HepG2 (cell line): ENCODE data around the gene KRT10. TPM values are rescaled to one million over a fixed set of nuclear protein-coding genes. Genes with fewer than 3 reads are reported as not detected.

Source experiments
- GABPB1 ChIP-seq: IDR thresholded peaks from 2 replicates; pipeline ENCODE4 v1.6.1; 2016; ENCODE audit warnings: mild to moderate bottlenecking, missing genetic modification reagents, moderate library complexity, missing compliant biosample characterization
- GATAD2A ChIP-seq: IDR thresholded peaks from 2 replicates; pipeline ENCODE4 v1.6.1; 2016
- KAT7 ChIP-seq: IDR thresholded peaks from 2 replicates; pipeline ENCODE4 v1.6.1; 2018; ENCODE audit warnings: borderline replicate concordance, missing compliant biosample characterization
- KDM2A ChIP-seq: sonication (generic); formaldehyde crosslinking; IDR thresholded peaks from 2 replicates; pipeline ENCODE4 v1.4.0; 2020; ENCODE audit warnings: low read depth, missing genetic modification reagents, borderline replicate concordance
- KDM5B ChIP-seq: sonication (generic); formaldehyde crosslinking; IDR thresholded peaks from 2 replicates; pipeline ENCODE4 v1.4.0; 2020; ENCODE audit warnings: missing genetic modification reagents, mild to moderate bottlenecking, borderline replicate concordance
- NFE2 ChIP-seq: sonication (generic); formaldehyde crosslinking; IDR thresholded peaks from 2 replicates; pipeline ENCODE4 v1.4.0; 2020; ENCODE audit warnings: missing genetic modification reagents
- POGZ ChIP-seq: sonication (generic); formaldehyde crosslinking; IDR thresholded peaks from 2 replicates; pipeline ENCODE4 v1.4.0; 2020; ENCODE audit warnings: mild to moderate bottlenecking, missing genetic modification reagents
- SALL1 ChIP-seq: sonication (generic); formaldehyde crosslinking; IDR thresholded peaks from 2 replicates; pipeline ENCODE4 v1.8.0; 2022; ENCODE audit warnings: mild to moderate bottlenecking, missing genetic modification reagents
- SCMH1 ChIP-seq: sonication (generic); formaldehyde crosslinking; IDR thresholded peaks from 2 replicates; pipeline ENCODE4 v1.9.0; 2021; ENCODE audit warnings: missing genetic modification reagents, mild to moderate bottlenecking, borderline replicate concordance
- SOX6 ChIP-seq, 2 experiments: fragments of 450-650 bp in 1 of 2; sonication (generic) in 1 of 2; formaldehyde crosslinking in 1 of 2; IDR thresholded peaks; 2 replicates each; pipeline versions ENCODE4 v1.4.0 to v1.6.1; 2017 to 2020; ENCODE audit warnings: antibody characterized with exemption in 1 of 2, mild to moderate bottlenecking in 1 of 2, missing genetic modification reagents in 1 of 2
- TFDP1 ChIP-seq: IDR thresholded peaks from 2 replicates; pipeline ENCODE4 v1.6.1; 2016; ENCODE audit warnings: missing compliant biosample characterization, missing genetic modification reagents, borderline replicate concordance
- ZBTB49 ChIP-seq: sonication (generic); formaldehyde crosslinking; IDR thresholded peaks from 2 replicates; pipeline ENCODE4 v1.4.0; 2020; ENCODE audit warnings: missing genetic modification reagents, borderline replicate concordance
- ZFY ChIP-seq: sonication (generic); formaldehyde crosslinking; IDR thresholded peaks from 2 replicates; pipeline ENCODE4 v1.4.0; 2020; ENCODE audit warnings: missing genetic modification reagents
- ZNF292 ChIP-seq: sonication (generic); formaldehyde crosslinking; IDR thresholded peaks from 2 replicates; pipeline ENCODE4 v1.8.1; 2022; ENCODE audit warnings: mild to moderate bottlenecking, low read depth, missing genetic modification reagents, borderline replicate concordance
- ZNF556 ChIP-seq: sonication (generic); formaldehyde crosslinking; IDR thresholded peaks from 2 replicates; pipeline ENCODE4 v1.4.0; 2020; ENCODE audit warnings: mild to moderate bottlenecking, missing genetic modification reagents, borderline replicate concordance
- polyA plus RNA-seq, 8 experiments: library from polyadenylated mRNA; depleted of rRNA in 3 of 8; stranded (reverse) in 7 of 8; unstranded in 1 of 8; fragments of >200 nt; fragmentation: Illumina TruSeq in 4 of 8; extraction: Trizol in 4 of 8; gene quantifications; 2 replicates each; pipeline versions ENCODE4 v1.2.1 to v1.2.3, GENCODE V29; 2011 to 2016; ENCODE audit warnings: low read depth in 4 of 8, missing spikeins in 1 of 8, mixed read lengths in 1 of 8; ENCODE audit not compliant: insufficient read depth in 1 of 8
- total RNA-seq, 5 experiments: library from RNA; depleted of rRNA; stranded (reverse); fragments of >200 nt; fragmentation: Illumina TruSeq; extraction: Trizol; gene quantifications; 2 replicates each; pipeline ENCODE4 v1.2.3, GENCODE V29; 2016; ENCODE audit warnings: low read depth in 1 of 5
- TF ChIP-seq, protein P1 (sequence below): sonication (generic); formaldehyde crosslinking; IDR thresholded peaks from 2 replicates; pipeline ENCODE4 v1.5.0; 2020; ENCODE audit warnings: mild to moderate bottlenecking, missing genetic modification reagents, borderline replicate concordance
- TF ChIP-seq, protein P2 (sequence below): sonication (generic); formaldehyde crosslinking; IDR thresholded peaks from 2 replicates; pipeline ENCODE4 v1.4.0; 2020; ENCODE audit warnings: missing genetic modification reagents

KRT10 gene
- total and polyA plus RNA-seq, 2 of the 13 experiments (the other 11 are each of a cell fraction or from before 2014, with no cell fraction given) = 25.1 to 27.5 TPM

DNA sequence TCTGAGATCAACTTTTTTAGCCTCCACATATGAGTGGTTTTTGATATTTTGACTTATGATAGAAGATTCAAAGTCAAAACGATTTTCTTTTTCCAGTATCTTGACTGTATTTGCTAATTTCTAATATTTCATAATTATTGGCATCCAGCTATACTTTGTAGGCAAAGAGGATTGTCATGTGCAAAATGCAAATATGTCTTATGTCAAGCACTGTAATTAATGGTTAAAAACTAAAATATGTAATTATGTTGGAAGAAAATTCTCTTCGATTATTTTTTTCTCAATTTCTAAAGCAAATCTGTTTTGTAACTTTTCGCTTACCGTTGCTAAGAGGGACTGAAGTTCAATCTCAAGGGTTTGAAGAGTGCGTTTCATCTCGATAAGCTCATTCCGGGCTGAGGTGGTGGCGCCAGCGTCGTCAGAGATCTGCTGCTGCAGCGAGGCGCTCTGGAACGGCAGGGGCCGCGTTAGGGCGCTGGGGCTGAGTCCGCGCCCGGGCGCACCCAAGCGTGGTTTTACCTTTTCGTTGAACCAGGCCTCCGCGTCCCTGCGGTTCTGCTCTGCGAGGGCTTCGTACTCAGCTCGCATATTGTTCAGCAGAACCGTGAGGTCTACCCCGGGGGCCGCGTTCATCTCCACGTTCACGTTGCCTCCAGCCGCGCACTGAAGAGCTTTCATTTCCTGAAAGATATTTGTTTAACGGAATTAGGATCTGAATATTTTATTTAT, 43.1 kb downstream of the KRT10 start (continued):
- TF ChIP-seq TFDP1 (0 out of 2 replicates have a peak, but pooled peaks have one; percentile 15), KDM5B (peak; percentile 40; the same call in 1 of the 2 replicates), SOX6 (IDR thresholded peaks at IDR 0.05) (no peak), SOX6 (CRISPR knock-in tag; IDR thresholded peaks at IDR 0.05) (peak; percentile 22; the same call in 1 of the 2 replicates), KAT7 (CRISPR knock-in tag) (no peak), ZNF292 (CRISPR knock-in tag) (peak; percentile 29; the same call in 1 of the 2 replicates), GABPB1 (CRISPR knock-in tag) (peak; percentile 40; the same call in 1 of the 2 replicates), ZNF556 (CRISPR knock-in tag) (peak; percentile 26; the same call in 1 of the 2 replicates), ZFY (CRISPR knock-in tag) (peak; percentile 30; the same call in 1 of the 2 replicates), ZBTB49 (CRISPR knock-in tag) (no peak), POGZ (CRISPR knock-in tag) (peak; percentile 55), SALL1 (peak; percentile 46; the same call in 1 of the 2 replicates), NFE2 (CRISPR knock-in tag) (no peak), KDM2A (CRISPR knock-in tag) (peak; percentile 58; the same call in 1 of the 2 replicates), GATAD2A (CRISPR knock-in tag) (0 out of 2 replicates have a peak, but pooled peaks have one; percentile 16), SCMH1 (CRISPR knock-in tag) (peak; percentile 81; the same call in 1 of the 2 replicates)
- TF ChIP-seq, protein P1, sequence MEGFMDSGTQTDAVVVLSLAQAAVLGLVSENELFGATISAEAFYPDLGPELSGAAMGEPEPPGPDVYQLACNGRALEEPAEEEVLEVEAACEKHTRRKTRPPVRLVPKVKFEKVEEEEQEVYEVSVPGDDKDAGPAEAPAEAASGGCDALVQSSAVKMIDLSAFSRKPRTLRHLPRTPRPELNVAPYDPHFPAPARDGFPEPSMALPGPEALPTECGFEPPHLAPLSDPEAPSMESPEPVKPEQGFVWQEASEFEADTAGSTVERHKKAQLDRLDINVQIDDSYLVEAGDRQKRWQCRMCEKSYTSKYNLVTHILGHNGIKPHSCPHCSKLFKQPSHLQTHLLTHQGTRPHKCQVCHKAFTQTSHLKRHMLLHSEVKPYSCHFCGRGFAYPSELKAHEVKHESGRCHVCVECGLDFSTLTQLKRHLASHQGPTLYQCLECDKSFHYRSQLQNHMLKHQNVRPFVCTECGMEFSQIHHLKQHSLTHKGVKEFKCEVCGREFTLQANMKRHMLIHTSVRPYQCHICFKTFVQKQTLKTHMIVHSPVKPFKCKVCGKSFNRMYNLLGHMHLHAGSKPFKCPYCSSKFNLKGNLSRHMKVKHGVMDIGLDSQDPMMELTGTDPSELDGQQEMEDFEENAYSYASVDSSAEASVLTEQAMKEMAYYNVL (CRISPR knock-in tag) = 0 out of 2 replicates have a peak, but pooled peaks have one; percentile 37
- TF ChIP-seq, protein P2, sequence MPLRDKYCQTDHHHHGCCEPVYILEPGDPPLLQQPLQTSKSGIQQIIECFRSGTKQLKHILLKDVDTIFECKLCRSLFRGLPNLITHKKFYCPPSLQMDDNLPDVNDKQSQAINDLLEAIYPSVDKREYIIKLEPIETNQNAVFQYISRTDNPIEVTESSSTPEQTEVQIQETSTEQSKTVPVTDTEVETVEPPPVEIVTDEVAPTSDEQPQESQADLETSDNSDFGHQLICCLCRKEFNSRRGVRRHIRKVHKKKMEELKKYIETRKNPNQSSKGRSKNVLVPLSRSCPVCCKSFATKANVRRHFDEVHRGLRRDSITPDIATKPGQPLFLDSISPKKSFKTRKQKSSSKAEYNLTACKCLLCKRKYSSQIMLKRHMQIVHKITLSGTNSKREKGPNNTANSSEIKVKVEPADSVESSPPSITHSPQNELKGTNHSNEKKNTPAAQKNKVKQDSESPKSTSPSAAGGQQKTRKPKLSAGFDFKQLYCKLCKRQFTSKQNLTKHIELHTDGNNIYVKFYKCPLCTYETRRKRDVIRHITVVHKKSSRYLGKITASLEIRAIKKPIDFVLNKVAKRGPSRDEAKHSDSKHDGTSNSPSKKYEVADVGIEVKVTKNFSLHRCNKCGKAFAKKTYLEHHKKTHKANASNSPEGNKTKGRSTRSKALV (CRISPR knock-in tag) = peak; percentile 99
